ENCODE data around the gene AZU1. TPM values are rescaled to one million over a fixed set of nuclear protein-coding genes. Genes with fewer than 3 reads are reported as not detected.

Gene AZU1
- total RNA-seq, 4 donors from 2014 or later, result 0.37 to 0.76 TPM; not detected in 2

GRCh38 chr19:823565-824121 is 4.0 kb upstream of the AZU1 start:
- no peak for DNase-seq (ENCODE audit: low spot score in 2 of 2)

GRCh38 chr19:824885-825284 is 2.8 kb upstream of the AZU1 start:
- TF ChIP-seq POLR2A (IDR thresholded peaks at IDR 0.05) (no peak), CTCF (IDR thresholded peaks at IDR 0.05) (no peak)
- intact Hi-C loops (cut with DNase I; ENCODE audit: low total_unique reads), result no loop called here
- DNase-seq (ENCODE audit: low spot score in 2 of 2), result no peak
- 71 to 76% methylated on average over 15 of the region's 15 CpGs for WGBS, 2 donors
- H3K4me3 ChIP-seq (ENCODE audit: low read depth, poor library complexity, severe bottlenecking), result no peak overlapping the region

More at GRCh38 chr19:823565-824121, 4.0 kb upstream of the AZU1 start:
- 67 to 72% methylated on average over 12 of the region's 12 CpGs for WGBS, 2 donors
- no peak for TF ChIP-seq CTCF (IDR thresholded peaks at IDR 0.05)
- no peak for TF ChIP-seq POLR2A (IDR thresholded peaks at IDR 0.05)
- intact Hi-C loops (cut with DNase I; ENCODE audit: low total_unique reads), result no loop called here
- H3K4me3 ChIP-seq (ENCODE audit: low read depth, poor library complexity, severe bottlenecking), result no peak overlapping the region

GRCh38 chr19:825897-826644 is 1.6 kb upstream of the AZU1 start:
- 81 to 84% methylated on average over 19 of the region's 19 CpGs for WGBS, 2 donors
- H3K4me3 ChIP-seq (ENCODE audit: low read depth, poor library complexity, severe bottlenecking), result no peak overlapping the region
- TF ChIP-seq POLR2A (IDR thresholded peaks at IDR 0.05) (no peak), CTCF (IDR thresholded peaks at IDR 0.05) (no peak)
- intact Hi-C loops (cut with DNase I; ENCODE audit: low total_unique reads), result no loop called here
- no peak for DNase-seq (ENCODE audit: low spot score in 2 of 2)

- intact Hi-C loops (cut with DNase I; ENCODE audit: low total_unique reads), result no loop called here
- TF ChIP-seq CTCF (IDR thresholded peaks at IDR 0.05), result no peak
- no peak for TF ChIP-seq POLR2A (IDR thresholded peaks at IDR 0.05)
- 84 to 94% methylated on average over 10 to 11 of the region's 11 CpGs for WGBS, 2 donors
- DNase-seq (ENCODE audit: low spot score in 2 of 2), result peak in 1 of 2 donors; percentile 83
- H3K4me3 ChIP-seq (ENCODE audit: low read depth, poor library complexity, severe bottlenecking), result no peak overlapping the region
Measured at GRCh38 chr19:827314-827709, 325 bp upstream of the AZU1 start.

GRCh38 chr19:829129-829758 is 1.6 kb downstream of the AZU1 start:
- intact Hi-C loops (cut with DNase I; ENCODE audit: low total_unique reads), result no loop called here
- DNase-seq (ENCODE audit: low spot score in 2 of 2), result no peak
- WGBS, 2 donors, result 53 to 64% methylated on average over 18 of the region's 18 CpGs
- H3K4me3 ChIP-seq (ENCODE audit: low read depth, poor library complexity, severe bottlenecking), result no peak overlapping the region
- TF ChIP-seq POLR2A (IDR thresholded peaks at IDR 0.05) (no peak), CTCF (IDR thresholded peaks at IDR 0.05) (no peak)

Data from lower leg skin (tissue), 4 donors.